ENCODE results near the gene MEPCE. TPM values are rescaled to one million over a fixed set of nuclear protein-coding genes. Genes with fewer than 3 reads are reported as not detected.

The MEPCE gene
- total and polyA plus RNA-seq, 2 of the 8 experiments (the other 6 are each of a cell fraction or from before 2014, with no cell fraction given) = 22.8 to 48.8 TPM

DNA sequence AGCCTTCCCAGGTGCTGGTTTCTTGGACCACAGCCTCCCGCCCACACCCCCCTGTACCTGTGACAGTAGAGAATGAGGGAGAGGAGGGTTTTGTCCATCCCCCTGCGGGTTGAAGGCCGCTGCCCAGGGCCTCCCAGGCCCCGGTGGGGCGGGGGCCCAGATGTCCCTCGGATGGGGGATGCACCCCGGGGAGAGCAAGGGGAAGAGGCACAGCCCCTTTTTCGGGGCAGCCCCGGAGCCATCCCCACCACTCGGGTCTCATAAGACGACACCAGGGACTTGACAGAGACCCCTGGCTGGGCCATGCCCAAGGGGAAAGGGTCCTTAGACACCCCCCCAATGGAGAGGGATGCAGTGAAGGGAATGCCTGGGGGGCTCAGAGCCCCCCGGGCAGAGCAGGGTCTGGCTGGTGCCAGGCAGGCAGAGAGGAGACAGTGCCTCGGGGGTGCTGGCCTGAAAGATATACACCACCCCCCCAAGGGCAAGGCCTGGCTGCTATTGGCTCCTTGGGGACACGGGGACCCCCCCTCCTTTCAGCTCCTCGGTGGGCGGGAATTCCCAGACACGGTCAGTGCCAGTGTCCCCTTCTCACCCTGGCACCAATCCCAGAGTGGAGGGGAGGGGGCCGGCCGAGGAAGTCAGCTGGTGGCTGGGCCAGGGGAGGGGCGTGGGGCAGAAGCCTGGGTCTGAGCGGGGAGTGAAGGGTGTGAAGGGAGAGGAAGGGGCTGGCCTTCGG lies 38.2 kb downstream of the MEPCE start:
- H2AFZ ChIP-seq (ENCODE audit: low read length) = no peak overlapping the region
- no peak overlapping the region for H3K27ac ChIP-seq (ENCODE audit: low read depth, low read length)
- H3K4me3 ChIP-seq (ENCODE audit: extremely low read depth in 1 of 4, insufficient read depth in 2 of 4, low read depth in 3 of 4, low read length in 4 of 4) = no peak overlapping the region
- H4K8ac ChIP-seq (ENCODE audit: extremely low read depth, insufficient read depth, low read length) = no peak overlapping the region
- no peak overlapping the region for H2BK5ac ChIP-seq (ENCODE audit: low read depth, low read length)
- H3K79me1 ChIP-seq (ENCODE audit: low read depth, low read length) = no peaks in the 10 kb centered on the region
- no peak overlapping the region for H3K4ac ChIP-seq (replicated peaks; ENCODE audit: insufficient read length, low read depth, low read length)
- H3K23me2 ChIP-seq (ENCODE audit: low read depth, low read length) = no peaks in the 10 kb centered on the region
- H3K36me3 ChIP-seq (ENCODE audit: control insufficient read depth in 2 of 4, insufficient read depth in 4 of 4, low read length in 3 of 4) = no peaks in the 10 kb centered on the region
- no peak overlapping the region for H3K14ac ChIP-seq (ENCODE audit: insufficient read length)
- H3K23ac ChIP-seq (ENCODE audit: insufficient read length) = no peak overlapping the region
- H2BK20ac ChIP-seq (ENCODE audit: low read length) = no peak overlapping the region
- no peak overlapping the region for H3K4me2 ChIP-seq (ENCODE audit: insufficient read depth in 1 of 2, low read depth in 2 of 2, low read length in 2 of 2)
- H2BK120ac ChIP-seq (replicated peaks; ENCODE audit: low read depth, low read length) = no peak overlapping the region
- H4K20me1 ChIP-seq (replicated peaks in 1 of 2; ENCODE audit: control insufficient read depth in 1 of 2, insufficient read depth in 2 of 2, low read length in 2 of 2) = no peaks in the 10 kb centered on the region
- ChIA-PET CTCF (ENCODE audit: partially characterized antibody) (interaction anchor here (0.6 to 12.4 kb wide), 15 partner anchors 11 to 126 kb away, joined by 3 to 152 read pairs (median 6); partner anchors contain the start of genes NYAP1 and TSC22D4), POLR2A (ENCODE audit: partially characterized antibody) (interaction anchor here (0.9 kb wide), 1 partner anchor 34 kb away, joined by 3 read pairs; no protein-coding TSS in a partner anchor)
- no peak for DNase-seq (ENCODE audit: low read depth in 1 of 2, low spot score in 2 of 2)
- no peak for TF ChIP-seq CEBPB (IDR thresholded peaks at IDR 0.05; ENCODE audit: low read depth, low read length)
- TF ChIP-seq RAD21 (IDR thresholded peaks at IDR 0.05 in 1 of 2, conservative IDR thresholded peaks at IDR 0.05 in 1 of 2; ENCODE audit: low read depth in 2 of 2, low read length in 2 of 2) = no peak
- TF ChIP-seq RNF2 (IDR thresholded peaks at IDR 0.05; ENCODE audit: borderline replicate concordance, low read depth, low read length, missing control alignments, poor library complexity, severe bottlenecking) = no peak
- TF ChIP-seq TAF7 (optimal IDR thresholded peaks at IDR 0.05; ENCODE audit: borderline replicate concordance, low read depth, low read length) = no peak
- no peak for TF ChIP-seq YY1 (IDR thresholded peaks at IDR 0.05; ENCODE audit: low read depth, low read length)
- no peak for TF ChIP-seq CREB1 (IDR thresholded peaks at IDR 0.05)
- TF ChIP-seq SUZ12 (IDR thresholded peaks at IDR 0.05; ENCODE audit: low read length) = no peak
- WGBS, 2 experiments (ENCODE audit: extremely low coverage in 1 of 2, insufficient coverage in 1 of 2, insufficient read length in 1 of 2, insufficient replicate concordance in 2 of 2, low coverage in 1 of 2, low lambda C conversion rate in 2 of 2, missing lambda C conversion rate in 1 of 2) = 93% methylated on average over 14 of the region's 22 CpGs; no CpG with 5 or more reads in 1 of the 2 experiments
- H3K4me1 ChIP-seq (replicated peaks in 1 of 4; ENCODE audit: control insufficient read depth in 3 of 4, insufficient read depth in 4 of 4, low read length in 3 of 4) = peaks cover 0 to 8% (median 3%) of the 10 kb centered on the region in 4 experiments; a peak in 6 of 7 replicates
- H3K9ac ChIP-seq (replicated peaks in 1 of 4; ENCODE audit: extremely low read depth in 1 of 4, low read depth in 3 of 4, low read length in 3 of 4) = no peak overlapping the region
- H4K5ac ChIP-seq (ENCODE audit: insufficient read length, low read depth, low read length) = no peak overlapping the region
- no peak overlapping the region for H4K91ac ChIP-seq (replicated peaks; ENCODE audit: insufficient read length, low read length)
- H3K79me2 ChIP-seq (ENCODE audit: control insufficient read depth in 1 of 2, insufficient read depth in 2 of 2, low read length in 2 of 2) = no peaks in the 10 kb centered on the region
- no peak overlapping the region for H2AK5ac ChIP-seq (ENCODE audit: low read depth, low read length)
- no peak overlapping the region for H3K18ac ChIP-seq (ENCODE audit: extremely low read depth, low read length)
- no peaks in the 10 kb centered on the region for H3K27me3 ChIP-seq (replicated peaks in 1 of 4; ENCODE audit: control insufficient read depth in 3 of 4, extremely low read depth in 1 of 4, insufficient read depth in 3 of 4, low read length in 3 of 4)
- FAIRE-seq = no peak
- no peak overlapping the region for H2BK12ac ChIP-seq (ENCODE audit: low read depth, low read length)
- H3K9me3 ChIP-seq (ENCODE audit: insufficient read depth in 2 of 2, low read depth in 1 of 2, low read length in 1 of 2) = no peaks in the 10 kb centered on the region
- no peak overlapping the region for H2BK15ac ChIP-seq (ENCODE audit: low read length)
- H3K56ac ChIP-seq (replicated peaks; ENCODE audit: insufficient read length, low read depth, low read length) = no peak overlapping the region

Measured in H1 (cell line).